Uterus (tissue), 2 donors: ENCODE results near the gene MTSS2.

Experiments used
- POLR2A ChIP-seq, 2 donors: fragments of 450-650 bp; IDR thresholded peaks; one replicate each; pipeline ENCODE4 v1.6.1; 2016; ENCODE audit warnings: antibody characterized with exemption in 2 of 2, mild to moderate bottlenecking in 1 of 2, moderate library complexity in 1 of 2
- TF ChIP-seq, protein P1 (sequence below), 4 experiments: fragments of 200-600 bp in 2 of 4; fragments of 450-650 bp in 2 of 4; sonication (generic) in 2 of 4; IDR thresholded peaks; one replicate each; pipeline ENCODE4 v1.5.1; 2016 to 2019; ENCODE audit warnings: antibody characterized with exemption in 4 of 4, mild to moderate bottlenecking in 2 of 4, moderate library complexity in 1 of 4

DNA sequence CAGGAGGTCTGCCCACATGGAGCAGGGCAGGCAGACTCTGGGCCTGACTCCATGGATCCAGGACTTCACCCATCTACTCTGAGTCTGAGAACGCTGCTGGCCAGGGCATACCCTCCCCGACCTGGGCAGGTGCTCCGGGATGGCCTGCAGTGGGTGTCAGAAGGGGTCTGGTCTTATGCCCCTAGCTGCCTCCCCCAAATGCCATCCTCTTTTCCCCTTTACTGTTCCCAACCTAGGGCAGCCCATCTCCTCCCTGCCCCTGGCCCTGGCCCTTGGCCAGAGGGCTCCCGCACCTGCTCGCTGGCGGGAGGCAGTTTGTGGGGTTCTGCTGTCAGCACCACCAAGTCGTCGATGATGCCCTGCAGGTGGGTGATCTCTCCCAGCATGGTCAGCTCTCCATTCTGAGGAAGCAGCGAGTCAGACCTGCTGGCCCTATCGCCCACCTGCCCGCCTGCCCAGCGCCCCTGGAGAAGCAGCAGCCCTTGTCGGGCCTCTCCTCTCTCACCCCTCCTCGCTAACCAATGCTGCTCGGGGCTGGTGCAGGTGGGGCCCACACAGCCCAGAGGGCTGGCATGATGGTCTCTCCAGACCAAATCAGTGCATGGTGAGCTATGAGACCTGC is 8.2 kb downstream of the MTSS2 start:
- no peak for TF ChIP-seq POLR2A (IDR thresholded peaks at IDR 0.05)
- TF ChIP-seq, protein P1, sequence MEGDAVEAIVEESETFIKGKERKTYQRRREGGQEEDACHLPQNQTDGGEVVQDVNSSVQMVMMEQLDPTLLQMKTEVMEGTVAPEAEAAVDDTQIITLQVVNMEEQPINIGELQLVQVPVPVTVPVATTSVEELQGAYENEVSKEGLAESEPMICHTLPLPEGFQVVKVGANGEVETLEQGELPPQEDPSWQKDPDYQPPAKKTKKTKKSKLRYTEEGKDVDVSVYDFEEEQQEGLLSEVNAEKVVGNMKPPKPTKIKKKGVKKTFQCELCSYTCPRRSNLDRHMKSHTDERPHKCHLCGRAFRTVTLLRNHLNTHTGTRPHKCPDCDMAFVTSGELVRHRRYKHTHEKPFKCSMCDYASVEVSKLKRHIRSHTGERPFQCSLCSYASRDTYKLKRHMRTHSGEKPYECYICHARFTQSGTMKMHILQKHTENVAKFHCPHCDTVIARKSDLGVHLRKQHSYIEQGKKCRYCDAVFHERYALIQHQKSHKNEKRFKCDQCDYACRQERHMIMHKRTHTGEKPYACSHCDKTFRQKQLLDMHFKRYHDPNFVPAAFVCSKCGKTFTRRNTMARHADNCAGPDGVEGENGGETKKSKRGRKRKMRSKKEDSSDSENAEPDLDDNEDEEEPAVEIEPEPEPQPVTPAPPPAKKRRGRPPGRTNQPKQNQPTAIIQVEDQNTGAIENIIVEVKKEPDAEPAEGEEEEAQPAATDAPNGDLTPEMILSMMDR (IDR thresholded peaks at IDR 0.05): no peak
